CD4-positive, alpha-beta memory T cell (primary cell): ENCODE results near the gene CCT6B. TPM values are rescaled to one million over a fixed set of nuclear protein-coding genes. Genes with fewer than 3 reads are reported as not detected.
A peak's percentile ranks its signal among the peaks of the same experiment; 100 is the strongest.

ENCODE experiments used
- CTCF ChIA-PET: fragments of 350-600 bp; sonication (Branson Sonifier 250); formaldehyde crosslinking; loops from one replicate; lab custom pipeline; 2021; ENCODE audit warnings: inconsistent platforms; ENCODE audit not compliant: partially characterized antibody; lab: Charles Lee
- POLR2A ChIA-PET: fragments of 350-600 bp; sonication (Branson Sonifier 250); formaldehyde crosslinking; loops from one replicate; lab custom pipeline; 2021; ENCODE audit not compliant: partially characterized antibody; lab: Charles Lee
- DNase-seq, 5 donors: peaks; one replicate each; pipeline versions ENCODE4 v3.0.0 to v3.0.0-alpha.2; 2020 to 2022; ENCODE audit warnings: mixed read lengths in 1 of 5
- H3K27ac ChIP-seq: one replicate; pipeline ENCODE4 v1.7.0; 2013; ENCODE audit warnings: low read depth, low read length
- H3K27me3 ChIP-seq: 2 replicates; pipeline ENCODE4 v1.7.0; 2013; ENCODE audit warnings: mild to moderate bottlenecking, low read length, moderate library complexity; ENCODE audit not compliant: insufficient read depth
- H3K36me3 ChIP-seq: 2 replicates; pipeline ENCODE4 v1.7.0; 2013; ENCODE audit warnings: mild to moderate bottlenecking, low read length, moderate library complexity; ENCODE audit not compliant: insufficient read depth
- H3K4me1 ChIP-seq: 2 replicates; pipeline ENCODE4 v1.7.0; 2013; ENCODE audit warnings: mild to moderate bottlenecking, low read length, moderate library complexity; ENCODE audit not compliant: insufficient read depth
- H3K4me3 ChIP-seq, 2 donors: one replicate each; pipeline ENCODE4 v1.7.0; 2013; ENCODE audit warnings: low read length in 2 of 2, mild to moderate bottlenecking in 1 of 2
- H3K9me3 ChIP-seq, 2 donors: one replicate each; pipeline ENCODE4 v1.7.0; 2013; ENCODE audit warnings: low read length in 2 of 2, control low read depth in 1 of 2; ENCODE audit not compliant: control insufficient read depth in 1 of 2
- H3K27ac Mint-ChIP-seq, 7 donors: one replicate each; pipeline ENCODE4 v1.8.0; 2020 to 2021; ENCODE audit warnings: mixed read lengths in 7 of 7, mild to moderate bottlenecking in 6 of 7, inconsistent platforms in 3 of 7, moderate library complexity in 3 of 7
- H3K27me3 Mint-ChIP-seq, 2 donors: one replicate each; pipeline ENCODE4 v1.8.0; 2020 to 2021; ENCODE audit warnings: mixed read lengths in 2 of 2
- H3K36me3 Mint-ChIP-seq, 2 donors: one replicate each; pipeline ENCODE4 v1.8.0; 2020 to 2021; ENCODE audit warnings: mixed read lengths in 2 of 2, inconsistent platforms in 1 of 2, mild to moderate bottlenecking in 1 of 2
- H3K4me1 Mint-ChIP-seq, 4 donors: one replicate each; pipeline ENCODE4 v1.8.0; 2020 to 2021; ENCODE audit warnings: mixed read lengths in 4 of 4, mild to moderate bottlenecking in 1 of 4
- H3K4me3 Mint-ChIP-seq, 8 donors: one replicate each; pipeline ENCODE4 v1.8.0; 2020 to 2021; ENCODE audit warnings: mixed read lengths in 8 of 8, mild to moderate bottlenecking in 7 of 8, moderate library complexity in 6 of 8, inconsistent platforms in 3 of 8
- H3K9me3 Mint-ChIP-seq, 8 donors: one replicate each; pipeline ENCODE4 v1.8.0; 2020 to 2021; ENCODE audit warnings: mixed read lengths in 8 of 8, mild to moderate bottlenecking in 5 of 8, inconsistent platforms in 3 of 8, moderate library complexity in 1 of 8
- intact Hi-C: fragments of 100-400 bp; cut with micrococcal nuclease; formaldehyde crosslinking; loops from one replicate; pipeline ENCODE4 v1.15.1; 2023
- polyA plus RNA-seq, 2 donors: library from polyadenylated mRNA; unstranded; fragments of 300-500 nt; fragmentation: Illumina TruSeq; gene quantifications; one replicate each; pipeline ENCODE4 v1.2.3, GENCODE V29; 2021
- total RNA-seq, 2 experiments: library from RNA; stranded (reverse); gene quantifications; one replicate each; pipeline ENCODE4 v1.2.3, GENCODE V29; 2021

CCT6B gene
- 1 to 10 TPM; 2.0 to 2.1 TPM for total RNA-seq
- polyA plus RNA-seq, result 1 to 10 TPM in 1 of 2 donors, under 1 TPM in 1; 0.61 to 1.6 TPM

DNA sequence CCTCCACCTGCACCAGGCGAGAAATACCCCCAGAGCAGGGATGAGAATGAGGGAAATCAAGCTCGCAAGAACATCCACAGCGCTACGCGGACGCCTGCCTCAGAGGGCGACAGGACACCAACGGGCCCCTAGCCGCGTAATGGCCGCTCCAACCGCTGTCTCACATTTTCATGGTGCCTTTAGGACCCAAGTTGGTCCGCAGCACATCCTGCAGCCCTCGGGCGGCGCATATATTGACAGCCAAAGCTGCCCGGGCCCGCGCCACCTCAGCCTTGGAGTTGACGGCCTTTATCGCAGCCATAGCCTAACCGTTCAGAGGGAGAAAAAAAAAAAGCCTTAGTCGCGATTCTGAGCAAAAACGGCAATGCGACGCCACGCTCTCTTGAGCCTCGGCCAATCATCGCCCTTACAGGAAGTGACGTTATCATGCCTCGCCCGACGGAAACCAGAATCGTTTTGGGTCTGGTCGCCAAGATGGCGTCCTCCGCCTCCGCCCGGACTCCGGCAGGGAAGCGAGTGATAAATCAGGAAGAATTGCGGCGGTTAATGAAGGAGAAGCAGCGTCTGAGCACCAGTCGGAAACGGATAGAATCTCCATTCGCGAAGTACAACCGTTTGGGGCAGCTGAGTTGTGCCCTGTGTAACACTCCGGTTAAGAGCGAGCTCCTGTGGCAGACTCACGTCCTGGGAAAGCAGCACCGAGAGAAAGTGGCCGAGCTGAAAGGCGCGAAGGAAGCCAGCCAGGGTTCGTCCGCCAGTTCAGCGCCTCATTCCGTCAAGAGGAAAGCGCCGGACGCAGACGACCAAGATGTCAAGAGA is at the start of gene CCT6B, which contains the start of gene ZNF830:
Gene CCT6B, minus strand, starts transcription at position 368 of the 819 bp plus-strand sequence. Its CDS starts 67 bp downstream, at position 301.
Gene ZNF830, plus strand, starts transcription at position 448 of the 819 bp plus-strand sequence. Its CDS starts 27 bp downstream, at position 475.
- H3K27ac Mint-ChIP-seq, result peak within 1 kb of the TSS; percentile 97 to 100 (median 100)
- POLR2A ChIA-PET, result interaction anchor here (0.6 to 2.5 kb wide), 17 partner anchors 9 to 625 kb away, joined by 3 to 43 read pairs (median 4); partner anchors contain the start of genes LIG3 and RFFL
- peak within 1 kb of the TSS; percentile 100 for H3K4me3 Mint-ChIP-seq

GRCh38 chr17:35010093-35010492 is 48.8 kb upstream of the CCT6B start:
- Mint-ChIP-seq H3K9me3 (no peaks in the 10 kb centered on the region), H3K36me3 (peaks cover 56 to 83% of the 10 kb centered on the region in 2 donors), H3K4me1 (peaks cover 0 to 2% (median 0%) of the 10 kb centered on the region in 4 donors), H3K27ac (peak overlapping the region in 3 of 7 donors; percentile 18 to 60 (median 59)), H3K4me3 (no peak overlapping the region), H3K27me3 (no peaks in the 10 kb centered on the region)
- Histone ChIP-seq H3K4me1 (no peaks in the 10 kb centered on the region), H3K9me3 (no peaks in the 10 kb centered on the region), H3K4me3 (no peak overlapping the region), H3K36me3 (peaks cover 52% of the 10 kb centered on the region), H3K27me3 (no peaks in the 10 kb centered on the region), H3K27ac (no peak overlapping the region)
- intact Hi-C loops, result no loop called here
- DNase-seq, result no peak
- ChIA-PET CTCF (interaction anchor here (1.3 to 1.7 kb wide), 2 partner anchors 10 to 54 kb away, joined by 9 to 10 read pairs; partner anchors contain the start of gene RFFL), POLR2A (interaction anchor here (0.7 to 3.5 kb wide), 3 partner anchors 9 to 50 kb away, joined by 3 to 17 read pairs (median 3); no protein-coding TSS in a partner anchor)

More for the DNA sequence above, at the start of gene CCT6B, which contains the start of gene ZNF830:
- CTCF ChIA-PET, result interaction anchor here (1.1 to 1.2 kb wide), 3 partner anchors 35 to 803 kb away, joined by 3 to 6 read pairs (median 5); no protein-coding TSS in a partner anchor
- peaks cover 22 to 33% of the 10 kb centered on the region in 2 donors for H3K36me3 Mint-ChIP-seq
- peak within 1 kb of the TSS; percentile 86 for H3K27ac ChIP-seq
- peaks cover 17 to 38% (median 27%) of the 10 kb centered on the region in 4 donors for H3K4me1 Mint-ChIP-seq
- peak; percentile 90 to 95 (median 92) for DNase-seq
- H3K27me3 Mint-ChIP-seq, result peaks cover 0 to 4% of the 10 kb centered on the region in 2 donors
- H3K4me3 ChIP-seq, result peak within 1 kb of the TSS; percentile 82 to 84
- H3K27me3 ChIP-seq, result no peaks in the 10 kb centered on the region
- H3K9me3 ChIP-seq, result no peaks in the 10 kb centered on the region
- H3K9me3 Mint-ChIP-seq, result peaks cover 0 to 5% (median 0%) of the 10 kb centered on the region in 8 donors
- intact Hi-C loops, result loop anchor here (1.0 kb wide), 4 partner anchors 19 to 848 kb away; partner anchors contain the start of genes LIG3, RFFL and TAF15
- H3K36me3 ChIP-seq, result peaks cover 24% of the 10 kb centered on the region
- peaks cover 20% of the 10 kb centered on the region for H3K4me1 ChIP-seq

DNA sequence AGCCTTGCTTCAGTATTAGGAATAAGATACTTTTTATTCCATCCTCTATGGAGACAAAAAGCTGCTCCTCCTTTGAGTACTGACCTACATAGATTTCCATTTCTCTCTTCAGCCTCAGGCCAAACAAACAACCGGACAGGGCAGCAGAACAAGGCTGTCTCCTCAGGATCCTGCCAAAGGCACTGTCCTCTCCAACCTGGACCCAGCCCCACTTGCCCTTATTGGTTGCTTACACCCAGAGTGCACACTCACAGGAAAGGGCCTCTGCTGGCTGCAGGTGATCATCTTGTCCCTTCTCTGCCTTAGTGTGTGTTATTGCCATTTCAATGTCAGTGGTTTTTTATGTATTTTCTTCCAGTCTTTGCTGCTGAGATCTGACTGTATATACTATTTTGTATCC is 45.7 kb upstream of the CCT6B start:
- H3K9me3 Mint-ChIP-seq, result no peaks in the 10 kb centered on the region
- peak overlapping the region; percentile 1 to 78 (median 30) for H3K27ac Mint-ChIP-seq
- no peaks in the 10 kb centered on the region for H3K9me3 ChIP-seq
- no peak overlapping the region for H3K27ac ChIP-seq
- H3K4me1 ChIP-seq, result no peaks in the 10 kb centered on the region
- peaks cover 31% of the 10 kb centered on the region for H3K36me3 ChIP-seq
- peaks cover 36 to 79% of the 10 kb centered on the region in 2 donors for H3K36me3 Mint-ChIP-seq
- intact Hi-C loops, result no loop called here
- ChIA-PET POLR2A (interaction anchor here (0.6 to 1.6 kb wide), 4 partner anchors 40 to 100 kb away, joined by 3 to 4 read pairs (median 3); no protein-coding TSS in a partner anchor), CTCF (no interaction called here)
- DNase-seq, result no peak
- H3K27me3 ChIP-seq, result no peaks in the 10 kb centered on the region
- H3K4me3 ChIP-seq, result no peak overlapping the region
- H3K4me1 Mint-ChIP-seq, result peaks cover 0 to 5% (median under 1%) of the 10 kb centered on the region in 4 donors
- H3K4me3 Mint-ChIP-seq, result no peak overlapping the region
- no peaks in the 10 kb centered on the region for H3K27me3 Mint-ChIP-seq

DNA sequence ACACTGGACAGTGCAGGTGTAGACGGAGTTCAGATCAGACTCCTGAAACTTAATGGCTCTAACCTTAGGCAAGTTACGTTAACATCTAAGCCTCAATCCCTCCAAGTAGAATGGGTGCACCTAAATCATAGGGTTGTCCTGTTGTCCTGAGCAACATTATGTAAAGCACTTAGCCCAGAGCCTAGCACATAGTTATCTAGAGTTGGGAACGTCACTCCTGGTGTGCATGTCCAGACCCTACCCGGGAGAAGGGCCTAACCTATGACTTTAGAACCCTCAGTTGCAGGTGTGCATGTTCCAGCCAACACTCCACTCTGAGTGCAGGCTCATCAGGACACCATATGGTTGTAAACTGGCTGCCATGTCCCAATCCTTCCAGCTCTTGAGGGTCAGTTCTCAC is 45.1 kb upstream of the CCT6B start:
- Mint-ChIP-seq H3K27ac (peak overlapping the region in 3 of 7 donors; percentile 42 to 76 (median 46)), H3K27me3 (no peaks in the 10 kb centered on the region), H3K4me1 (peaks cover 0 to 5% (median under 1%) of the 10 kb centered on the region in 4 donors), H3K36me3 (peaks cover 32 to 79% of the 10 kb centered on the region in 2 donors), H3K4me3 (no peak overlapping the region), H3K9me3 (no peaks in the 10 kb centered on the region)
- peaks cover 31% of the 10 kb centered on the region for H3K36me3 ChIP-seq
- H3K27ac ChIP-seq, result no peak overlapping the region
- H3K4me3 ChIP-seq, result no peak overlapping the region
- ChIA-PET CTCF (interaction anchor here (2.3 kb wide), 1 partner anchor 58 kb away, joined by 6 read pairs; no protein-coding TSS in a partner anchor), POLR2A (interaction anchor here (1.0 to 2.0 kb wide), 2 partner anchors 12 to 100 kb away, joined by 3 to 5 read pairs; no protein-coding TSS in a partner anchor)
- no peaks in the 10 kb centered on the region for H3K9me3 ChIP-seq
- DNase-seq, result no peak
- no peaks in the 10 kb centered on the region for H3K27me3 ChIP-seq
- intact Hi-C loops, result no loop called here
- no peaks in the 10 kb centered on the region for H3K4me1 ChIP-seq

GRCh38 chr17:35003778-35004177 is 42.5 kb upstream of the CCT6B start:
- ChIA-PET CTCF (interaction anchor here (2.0 kb wide), 1 partner anchor 19 kb away, joined by 8 read pairs; no protein-coding TSS in a partner anchor), POLR2A (interaction anchor here (0.5 to 2.3 kb wide), 4 partner anchors 20 to 1082 kb away, joined by 3 to 10 read pairs (median 4); partner anchors contain the start of gene RFFL)
- Histone ChIP-seq H3K27ac (no peak overlapping the region), H3K4me1 (no peaks in the 10 kb centered on the region), H3K27me3 (no peaks in the 10 kb centered on the region), H3K4me3 (no peak overlapping the region), H3K36me3 (peaks cover 21% of the 10 kb centered on the region), H3K9me3 (no peaks in the 10 kb centered on the region)
- Mint-ChIP-seq H3K4me1 (peaks cover 0 to 5% (median under 1%) of the 10 kb centered on the region in 4 donors), H3K4me3 (no peak overlapping the region), H3K36me3 (peaks cover 18 to 69% of the 10 kb centered on the region in 2 donors), H3K27me3 (no peaks in the 10 kb centered on the region), H3K9me3 (no peaks in the 10 kb centered on the region), H3K27ac (peak overlapping the region in 4 of 7 donors; percentile 20 to 76 (median 56))
- no peak for DNase-seq
- intact Hi-C loops, result no loop called here

DNA sequence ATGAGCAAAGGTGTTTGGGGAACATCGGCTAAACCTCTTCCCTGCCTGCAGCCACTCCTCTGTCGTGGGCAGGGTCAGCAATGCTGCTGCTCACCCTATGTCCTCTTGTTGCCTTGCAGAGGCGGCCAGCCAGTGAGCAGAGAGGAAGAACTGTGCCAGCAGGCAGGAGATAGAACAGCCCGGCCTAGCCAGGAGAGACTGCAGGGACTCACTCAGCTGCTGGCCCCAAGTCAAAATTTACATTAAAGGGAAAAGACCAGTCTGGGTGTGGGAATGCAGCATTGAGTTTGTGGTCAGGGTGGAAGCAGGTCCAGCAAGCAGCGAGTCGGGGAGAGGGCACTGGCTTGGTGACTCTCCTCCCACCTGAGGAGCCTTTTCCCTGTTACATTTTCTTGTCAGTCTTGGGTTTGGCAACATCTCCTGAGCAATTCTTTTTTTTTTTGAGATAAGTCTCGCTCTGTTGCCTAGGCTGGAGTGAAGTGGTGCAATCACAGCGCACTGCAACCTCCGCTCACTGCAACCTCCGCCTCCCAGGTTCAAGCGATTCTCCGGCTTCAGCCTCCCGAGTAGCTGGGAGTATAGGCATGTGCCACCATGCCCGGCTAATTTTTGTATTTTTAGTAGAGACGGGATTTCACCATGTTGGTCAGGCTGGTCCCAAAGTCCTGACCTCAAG is 41.8 kb upstream of the CCT6B start:
- no peaks in the 10 kb centered on the region for H3K9me3 ChIP-seq
- H3K4me3 ChIP-seq, result no peak overlapping the region
- POLR2A ChIA-PET, result interaction anchor here (0.5 to 2.3 kb wide), 4 partner anchors 20 to 1083 kb away, joined by 3 to 10 read pairs (median 4); partner anchors contain the start of gene RFFL
- intact Hi-C loops, result no loop called here
- H3K4me1 Mint-ChIP-seq, result peaks cover 3 to 10% (median 5%) of the 10 kb centered on the region in 4 donors
- no peaks in the 10 kb centered on the region for H3K27me3 ChIP-seq
- H3K9me3 Mint-ChIP-seq, result no peaks in the 10 kb centered on the region
- peaks cover 14 to 73% of the 10 kb centered on the region in 2 donors for H3K36me3 Mint-ChIP-seq
- no peak for DNase-seq
- no peak overlapping the region for H3K27ac ChIP-seq
- peaks cover 19% of the 10 kb centered on the region for H3K36me3 ChIP-seq
- no peaks in the 10 kb centered on the region for H3K27me3 Mint-ChIP-seq
- H3K4me1 ChIP-seq, result peaks cover 6% of the 10 kb centered on the region
- no peak overlapping the region for H3K4me3 Mint-ChIP-seq
- H3K27ac Mint-ChIP-seq, result peak overlapping the region in 1 of 7 donors; percentile 58
- CTCF ChIA-PET, result interaction anchor here (1.1 to 2.0 kb wide), 4 partner anchors 19 to 84 kb away, joined by 3 to 8 read pairs (median 4); partner anchors contain the start of gene RFFL
